PC-9 (cell line): ENCODE results near the gene PRKD1.

Source experiments
- EZH2 ChIP-seq: fragments of 200-600 bp; sonication (generic); IDR thresholded peaks from 2 replicates; pipeline ENCODE4 v1.8.0; 2017; ENCODE audit warnings: antibody characterized with exemption, low read depth
- TF ChIP-seq, protein P1 (sequence below): fragments of 200-600 bp; sonication (generic); conservative IDR thresholded peaks from 2 replicates; pipeline ENCODE4 v1.6.1; 2017; ENCODE audit warnings: mixed run types, antibody characterized with exemption, mild to moderate bottlenecking, moderate library complexity

DNA sequence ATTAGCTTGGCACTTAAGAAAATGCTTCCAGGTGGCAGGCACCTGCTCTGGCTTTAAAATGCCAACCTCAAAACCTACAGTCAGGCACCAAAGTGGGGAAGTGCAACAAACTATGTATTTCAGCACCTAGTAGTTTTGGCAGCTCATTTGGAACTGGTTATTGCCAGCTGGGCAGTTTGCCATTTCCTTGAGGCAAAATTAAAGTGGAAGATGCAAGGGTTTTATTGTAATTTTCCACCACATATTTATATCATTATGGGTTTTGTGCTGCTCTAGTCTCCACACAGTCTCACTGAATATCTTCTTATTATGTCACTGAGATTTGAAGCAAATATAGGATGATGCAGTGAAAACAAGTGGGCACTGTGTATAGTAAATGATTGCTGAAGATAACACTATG is 117.0 kb downstream of the PRKD1 start:
- TF ChIP-seq, protein P1, sequence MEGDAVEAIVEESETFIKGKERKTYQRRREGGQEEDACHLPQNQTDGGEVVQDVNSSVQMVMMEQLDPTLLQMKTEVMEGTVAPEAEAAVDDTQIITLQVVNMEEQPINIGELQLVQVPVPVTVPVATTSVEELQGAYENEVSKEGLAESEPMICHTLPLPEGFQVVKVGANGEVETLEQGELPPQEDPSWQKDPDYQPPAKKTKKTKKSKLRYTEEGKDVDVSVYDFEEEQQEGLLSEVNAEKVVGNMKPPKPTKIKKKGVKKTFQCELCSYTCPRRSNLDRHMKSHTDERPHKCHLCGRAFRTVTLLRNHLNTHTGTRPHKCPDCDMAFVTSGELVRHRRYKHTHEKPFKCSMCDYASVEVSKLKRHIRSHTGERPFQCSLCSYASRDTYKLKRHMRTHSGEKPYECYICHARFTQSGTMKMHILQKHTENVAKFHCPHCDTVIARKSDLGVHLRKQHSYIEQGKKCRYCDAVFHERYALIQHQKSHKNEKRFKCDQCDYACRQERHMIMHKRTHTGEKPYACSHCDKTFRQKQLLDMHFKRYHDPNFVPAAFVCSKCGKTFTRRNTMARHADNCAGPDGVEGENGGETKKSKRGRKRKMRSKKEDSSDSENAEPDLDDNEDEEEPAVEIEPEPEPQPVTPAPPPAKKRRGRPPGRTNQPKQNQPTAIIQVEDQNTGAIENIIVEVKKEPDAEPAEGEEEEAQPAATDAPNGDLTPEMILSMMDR, result no peak
- TF ChIP-seq EZH2, result no peak
